Vagina (tissue), 2 donors: ENCODE measurements around the gene TPTE.

Experiments used
- POLR2A ChIP-seq, 2 donors: fragments of 450-650 bp; IDR thresholded peaks; one replicate each; pipeline ENCODE4 v1.6.1; 2017; ENCODE audit warnings: antibody characterized with exemption in 2 of 2, mild to moderate bottlenecking in 2 of 2, moderate library complexity in 2 of 2
- POLR2AphosphoS5 ChIP-seq, 2 donors: sonication (generic); formaldehyde crosslinking; IDR thresholded peaks; one replicate each; pipeline ENCODE4 v1.9.0; 2017; ENCODE audit warnings: antibody characterized with exemption in 2 of 2, mild to moderate bottlenecking in 2 of 2, low read depth in 1 of 2; ENCODE audit not compliant: insufficient read depth in 1 of 2
- TF ChIP-seq, protein P1 (sequence below), 3 experiments: fragments of 450-650 bp in 2 of 3; fragments of 200-600 bp in 1 of 3; sonication (generic) in 1 of 3; IDR thresholded peaks; one replicate each; pipeline ENCODE4 v1.5.1; 2017 to 2019; ENCODE audit warnings: antibody characterized with exemption in 3 of 3, mild to moderate bottlenecking in 2 of 3, moderate library complexity in 2 of 3

DNA sequence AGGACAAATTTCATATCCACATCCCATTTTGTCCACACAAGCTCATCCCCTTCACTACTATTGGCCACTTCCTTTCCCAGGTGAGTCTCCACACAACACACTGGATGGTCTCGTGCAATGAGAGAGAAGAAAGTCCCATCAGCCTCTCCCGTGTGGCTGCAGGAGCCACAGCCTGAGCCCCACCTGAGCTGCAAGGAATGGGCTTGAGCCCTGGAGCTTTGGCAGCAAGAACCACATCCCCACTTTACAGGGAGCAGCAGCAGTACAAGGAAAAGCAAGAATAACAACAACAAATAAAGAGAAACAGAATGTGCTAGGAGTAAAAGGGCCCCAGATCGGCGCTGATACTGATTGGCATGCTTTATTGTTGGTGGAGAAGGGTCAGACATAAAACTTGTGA lies 117.7 kb downstream of the TPTE start:
- TF ChIP-seq, protein P1, sequence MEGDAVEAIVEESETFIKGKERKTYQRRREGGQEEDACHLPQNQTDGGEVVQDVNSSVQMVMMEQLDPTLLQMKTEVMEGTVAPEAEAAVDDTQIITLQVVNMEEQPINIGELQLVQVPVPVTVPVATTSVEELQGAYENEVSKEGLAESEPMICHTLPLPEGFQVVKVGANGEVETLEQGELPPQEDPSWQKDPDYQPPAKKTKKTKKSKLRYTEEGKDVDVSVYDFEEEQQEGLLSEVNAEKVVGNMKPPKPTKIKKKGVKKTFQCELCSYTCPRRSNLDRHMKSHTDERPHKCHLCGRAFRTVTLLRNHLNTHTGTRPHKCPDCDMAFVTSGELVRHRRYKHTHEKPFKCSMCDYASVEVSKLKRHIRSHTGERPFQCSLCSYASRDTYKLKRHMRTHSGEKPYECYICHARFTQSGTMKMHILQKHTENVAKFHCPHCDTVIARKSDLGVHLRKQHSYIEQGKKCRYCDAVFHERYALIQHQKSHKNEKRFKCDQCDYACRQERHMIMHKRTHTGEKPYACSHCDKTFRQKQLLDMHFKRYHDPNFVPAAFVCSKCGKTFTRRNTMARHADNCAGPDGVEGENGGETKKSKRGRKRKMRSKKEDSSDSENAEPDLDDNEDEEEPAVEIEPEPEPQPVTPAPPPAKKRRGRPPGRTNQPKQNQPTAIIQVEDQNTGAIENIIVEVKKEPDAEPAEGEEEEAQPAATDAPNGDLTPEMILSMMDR (IDR thresholded peaks at IDR 0.05): no peak
- TF ChIP-seq POLR2A (IDR thresholded peaks at IDR 0.05): no peak
- no peak for TF ChIP-seq POLR2AphosphoS5 (IDR thresholded peaks at IDR 0.05; ENCODE audit: insufficient read depth in 1 of 2, low read depth in 1 of 2)
